CD4-positive, alpha-beta T cell (primary cell): ENCODE data around the gene HTR6. TPM values are rescaled to one million over a fixed set of nuclear protein-coding genes. Genes with fewer than 3 reads are reported as not detected.

Experiments
- ATAC-seq: fragments of 200-7000 bp; cut with Tn5 transposase; one replicate; pipeline ENCODE4 v1.10.0; 2022; ENCODE audit warnings: mild to moderate bottlenecking; ENCODE audit not compliant: poor library complexity
- CTCF ChIA-PET: fragments of 350-600 bp; sonication (Branson Sonifier 250); formaldehyde crosslinking; loops from one replicate; lab custom pipeline; 2021; ENCODE audit warnings: antibody characterized with exemption, inconsistent platforms; lab: Charles Lee
- POLR2A ChIA-PET: fragments of 350-600 bp; sonication (Branson Sonifier 250); formaldehyde crosslinking; loops from one replicate; lab custom pipeline; 2021; ENCODE audit warnings: antibody characterized with exemption, inconsistent platforms; lab: Charles Lee
- DNase-seq, 14 experiments: peaks; one replicate each; pipeline ENCODE4 v3.0.0-alpha.2; 2013 to 2020; ENCODE audit warnings: mixed read lengths in 2 of 14
- H3K27ac ChIP-seq, 2 donors: one replicate each; pipeline versions ENCODE4 v1.5.1 to v1.7.0; 2013; ENCODE audit warnings: low read length in 2 of 2, low read depth in 1 of 2, mild to moderate bottlenecking in 1 of 2
- H3K27me3 ChIP-seq, 2 experiments: 1 replicate in 1 of 2; 2 replicates in 1 of 2; pipeline versions ENCODE4 v1.6.1 to v1.7.0; 2013; ENCODE audit warnings: low read length in 2 of 2, control low read depth in 1 of 2, mild to moderate bottlenecking in 1 of 2, moderate library complexity in 1 of 2; ENCODE audit not compliant: insufficient read depth in 2 of 2, control insufficient read depth in 1 of 2
- H3K36me3 ChIP-seq: one replicate; pipeline ENCODE4 v1.6.1; 2013; ENCODE audit warnings: low read length, control low read depth; ENCODE audit not compliant: insufficient read depth
- H3K4me1 ChIP-seq: one replicate; pipeline ENCODE4 v1.6.1; 2013; ENCODE audit warnings: low read length, control low read depth; ENCODE audit not compliant: insufficient read depth
- H3K4me3 ChIP-seq: one replicate; pipeline ENCODE4 v1.5.1; 2013; ENCODE audit warnings: mild to moderate bottlenecking, low read length, moderate library complexity
- H3K9me3 ChIP-seq, 2 experiments: 1 replicate in 1 of 2; 2 replicates in 1 of 2; pipeline versions ENCODE4 v1.6.1 to v1.7.0; 2013; ENCODE audit warnings: low read length in 2 of 2, mild to moderate bottlenecking in 2 of 2, control low read depth in 1 of 2, moderate library complexity in 1 of 2; ENCODE audit not compliant: control insufficient read depth in 1 of 2, insufficient read depth in 1 of 2
- H3K27ac Mint-ChIP-seq: one replicate; pipeline ENCODE4 v1.8.0; 2020; ENCODE audit warnings: mixed read lengths
- H3K27me3 Mint-ChIP-seq: one replicate; pipeline ENCODE4 v1.8.0; 2021; ENCODE audit warnings: mixed read lengths
- H3K36me3 Mint-ChIP-seq: one replicate; pipeline ENCODE4 v1.8.0; 2021; ENCODE audit warnings: low read depth, mixed read lengths
- H3K4me1 Mint-ChIP-seq: one replicate; pipeline ENCODE4 v1.8.0; 2021; ENCODE audit warnings: low read depth, mixed read lengths
- H3K4me3 Mint-ChIP-seq: one replicate; pipeline ENCODE4 v1.8.0; 2020; ENCODE audit warnings: mild to moderate bottlenecking, mixed read lengths
- H3K9me3 Mint-ChIP-seq: one replicate; pipeline ENCODE4 v1.8.0; 2020; ENCODE audit warnings: mixed read lengths
- CTCF ChIP-seq: fragments of 200-600 bp; IDR thresholded peaks from one replicate; pipeline ENCODE4 v1.8.0; 2022; ENCODE audit warnings: antibody characterized with exemption, mild to moderate bottlenecking
- intact Hi-C, 2 experiments: fragments of 100-400 bp; cut with DNase I in 1 of 2; cut with micrococcal nuclease in 1 of 2; formaldehyde crosslinking; loops; one replicate each; pipeline versions ENCODE4 v1.15.1 to v1.9.0; 2023 to 2025; cut with DNase I, micrococcal nuclease
- total RNA-seq, 174 experiments: library from RNA in 2 of 174; stranded (reverse) in 2 of 174; gene quantifications; one replicate each; pipeline ENCODE4 v1.2.3 and lab custom pipeline; 2021 to 2026

The HTR6 gene
- total RNA-seq, 2 experiments from 2014 or later: 2.1 to 2.2 TPM

- Histone ChIP-seq H3K4me3 (no peak overlapping the region), H3K36me3 (no peaks in the 10 kb centered on the region), H3K9me3 (no peaks in the 10 kb centered on the region), H3K4me1 (peaks cover 33% of the 10 kb centered on the region), H3K27me3 (peaks cover 10% of the 10 kb centered on the region in 2 experiments), H3K27ac (no peak overlapping the region)
- Mint-ChIP-seq H3K4me1 (peaks cover 43% of the 10 kb centered on the region), H3K27ac (no peak overlapping the region), H3K27me3 (peaks cover 43% of the 10 kb centered on the region), H3K36me3 (no peaks in the 10 kb centered on the region), H3K4me3 (no peak overlapping the region), H3K9me3 (no peaks in the 10 kb centered on the region)
- no peak for TF ChIP-seq CTCF
- POLR2A ChIA-PET: interaction anchor here (1.0 to 2.3 kb wide), 3 partner anchors 25 to 65 kb away, joined by 3 to 11 read pairs (median 4); a partner anchor contains a TSS
- CTCF ChIA-PET: interaction anchor here (0.8 to 4.8 kb wide), 12 partner anchors 9 to 222 kb away, joined by 3 to 68 read pairs (median 4); partner anchors contain the start of gene NBL1
- intact Hi-C loops: loop anchor here (1.0 to 10.0 kb wide), 2 partner anchors 42 to 382 kb away; no protein-coding TSS in a partner anchor
- ATAC-seq (no peak), DNase-seq (no peak)
Observed at GRCh38 chr1:19662313-19662712, 2.4 kb upstream of the HTR6 start.

GRCh38 chr1:19665186-19665495 lies 466 bp downstream of the HTR6 start:
- H3K36me3 Mint-ChIP-seq: no peaks in the 10 kb centered on the region
- TF ChIP-seq CTCF: no peak
- ChIA-PET CTCF (no interaction called here), POLR2A (no interaction called here)
- intact Hi-C loops: loop anchor here in 1 of 2 experiments (10.0 kb wide), 1 partner anchor 380 kb away; no protein-coding TSS in a partner anchor
- H3K4me3 ChIP-seq: peak overlapping the region; percentile 39
- H3K27ac Mint-ChIP-seq: no peak overlapping the region
- no peaks in the 10 kb centered on the region for H3K9me3 Mint-ChIP-seq
- H3K27me3 ChIP-seq: peaks cover 10% of the 10 kb centered on the region in 2 experiments
- DNase-seq (no peak), ATAC-seq (no peak)
- peaks cover 54% of the 10 kb centered on the region for H3K27me3 Mint-ChIP-seq
- no peaks in the 10 kb centered on the region for H3K9me3 ChIP-seq
- no peak overlapping the region for H3K27ac ChIP-seq
- H3K4me1 ChIP-seq: peaks cover 26% of the 10 kb centered on the region
- H3K4me3 Mint-ChIP-seq: peak overlapping the region; percentile 83
- peaks cover 45% of the 10 kb centered on the region for H3K4me1 Mint-ChIP-seq
- no peaks in the 10 kb centered on the region for H3K36me3 ChIP-seq

- Mint-ChIP-seq H3K27me3 (peaks cover 55% of the 10 kb centered on the region), H3K4me1 (peaks cover 45% of the 10 kb centered on the region), H3K9me3 (no peaks in the 10 kb centered on the region), H3K36me3 (no peaks in the 10 kb centered on the region), H3K27ac (no peak overlapping the region), H3K4me3 (peak overlapping the region; percentile 89)
- Histone ChIP-seq H3K4me3 (peak overlapping the region; percentile 39), H3K36me3 (no peaks in the 10 kb centered on the region), H3K27ac (no peak overlapping the region), H3K27me3 (peaks cover 10% of the 10 kb centered on the region in 2 experiments), H3K4me1 (peaks cover 26% of the 10 kb centered on the region), H3K9me3 (no peaks in the 10 kb centered on the region)
- ATAC-seq (peak; percentile 30), DNase-seq (peak in 1 of 14 experiments; percentile 50)
- ChIA-PET POLR2A (no interaction called here), CTCF (interaction anchor here (2.4 kb wide), 1 partner anchor 39 kb away, joined by 8 read pairs; no protein-coding TSS in a partner anchor)
- intact Hi-C loops: loop anchor here in 1 of 2 experiments (10.0 kb wide), 1 partner anchor 379 kb away; no protein-coding TSS in a partner anchor
- TF ChIP-seq CTCF: no peak
Observed at GRCh38 chr1:19665496-19666465, 1.1 kb downstream of the HTR6 start.
